Nephron (organoid): Measurements from ENCODE around the gene PLBD2.
A peak's percentile ranks its signal among the peaks of the same experiment; 100 is the strongest.

Experiments used
- H3K27ac Mint-ChIP-seq, 3 experiments: 2 replicates each; pipeline ENCODE4 v1.8.0; 2020; ENCODE audit warnings: mixed read lengths in 3 of 3, mild to moderate bottlenecking in 2 of 3, moderate library complexity in 1 of 3
- H3K27me3 Mint-ChIP-seq: 2 replicates; pipeline ENCODE4 v1.8.0; 2021; ENCODE audit warnings: low read depth, mild to moderate bottlenecking, moderate library complexity, mixed read lengths
- H3K36me3 Mint-ChIP-seq: 2 replicates; pipeline ENCODE4 v1.8.0; 2020; ENCODE audit warnings: low read depth, mixed read lengths
- H3K4me1 Mint-ChIP-seq: 2 replicates; pipeline ENCODE4 v1.8.0; 2020; ENCODE audit warnings: mixed read lengths
- H3K4me3 Mint-ChIP-seq, 3 experiments: 2 replicates each; pipeline ENCODE4 v1.8.0; 2020; ENCODE audit warnings: mild to moderate bottlenecking in 3 of 3, mixed read lengths in 3 of 3, moderate library complexity in 2 of 3
- H3K9me3 Mint-ChIP-seq: 2 replicates; pipeline ENCODE4 v1.8.0; 2020; ENCODE audit warnings: mixed read lengths
- TF ChIP-seq, protein P1 (sequence below), 3 experiments: fragments of 200-600 bp; sonication (generic); IDR thresholded peaks; one replicate each; pipeline ENCODE4 v1.5.0; 2021; ENCODE audit warnings: antibody characterized with exemption in 3 of 3; ENCODE audit not compliant: unreplicated experiment in 3 of 3

The PLBD2 gene

GRCh38 chr12:113358381-113359132 lies at the start of gene PLBD2:
Gene PLBD2, plus strand, starts transcription at chr12:113358587. Its CDS starts 14 bp downstream, at chr12:113358601.
- peaks cover 5% of the 10 kb centered on the region for H3K36me3 Mint-ChIP-seq
- H3K27me3 Mint-ChIP-seq = peaks cover 4% of the 10 kb centered on the region
- peak within 1 kb of the TSS; percentile 86 to 88 (median 87) for H3K4me3 Mint-ChIP-seq
- H3K9me3 Mint-ChIP-seq = no peaks in the 10 kb centered on the region
- TF ChIP-seq, protein P1, sequence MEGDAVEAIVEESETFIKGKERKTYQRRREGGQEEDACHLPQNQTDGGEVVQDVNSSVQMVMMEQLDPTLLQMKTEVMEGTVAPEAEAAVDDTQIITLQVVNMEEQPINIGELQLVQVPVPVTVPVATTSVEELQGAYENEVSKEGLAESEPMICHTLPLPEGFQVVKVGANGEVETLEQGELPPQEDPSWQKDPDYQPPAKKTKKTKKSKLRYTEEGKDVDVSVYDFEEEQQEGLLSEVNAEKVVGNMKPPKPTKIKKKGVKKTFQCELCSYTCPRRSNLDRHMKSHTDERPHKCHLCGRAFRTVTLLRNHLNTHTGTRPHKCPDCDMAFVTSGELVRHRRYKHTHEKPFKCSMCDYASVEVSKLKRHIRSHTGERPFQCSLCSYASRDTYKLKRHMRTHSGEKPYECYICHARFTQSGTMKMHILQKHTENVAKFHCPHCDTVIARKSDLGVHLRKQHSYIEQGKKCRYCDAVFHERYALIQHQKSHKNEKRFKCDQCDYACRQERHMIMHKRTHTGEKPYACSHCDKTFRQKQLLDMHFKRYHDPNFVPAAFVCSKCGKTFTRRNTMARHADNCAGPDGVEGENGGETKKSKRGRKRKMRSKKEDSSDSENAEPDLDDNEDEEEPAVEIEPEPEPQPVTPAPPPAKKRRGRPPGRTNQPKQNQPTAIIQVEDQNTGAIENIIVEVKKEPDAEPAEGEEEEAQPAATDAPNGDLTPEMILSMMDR (IDR thresholded peaks at IDR 0.05; ENCODE audit: unreplicated experiment in 3 of 3) = no peak
- H3K4me1 Mint-ChIP-seq = peaks cover 8% of the 10 kb centered on the region
- H3K27ac Mint-ChIP-seq = peak within 1 kb of the TSS; percentile 4 to 76 (median 66)

GRCh38 chr12:113310489-113310888 lies 47.9 kb upstream of the PLBD2 start:
- no peak overlapping the region for H3K4me3 Mint-ChIP-seq
- peaks cover 4% of the 10 kb centered on the region for H3K4me1 Mint-ChIP-seq
- H3K27me3 Mint-ChIP-seq = no peaks in the 10 kb centered on the region
- peaks cover 5% of the 10 kb centered on the region for H3K36me3 Mint-ChIP-seq
- H3K9me3 Mint-ChIP-seq = no peaks in the 10 kb centered on the region
- TF ChIP-seq, protein P1 (IDR thresholded peaks at IDR 0.05; ENCODE audit: unreplicated experiment in 3 of 3) = no peak
- no peak overlapping the region for H3K27ac Mint-ChIP-seq

DNA sequence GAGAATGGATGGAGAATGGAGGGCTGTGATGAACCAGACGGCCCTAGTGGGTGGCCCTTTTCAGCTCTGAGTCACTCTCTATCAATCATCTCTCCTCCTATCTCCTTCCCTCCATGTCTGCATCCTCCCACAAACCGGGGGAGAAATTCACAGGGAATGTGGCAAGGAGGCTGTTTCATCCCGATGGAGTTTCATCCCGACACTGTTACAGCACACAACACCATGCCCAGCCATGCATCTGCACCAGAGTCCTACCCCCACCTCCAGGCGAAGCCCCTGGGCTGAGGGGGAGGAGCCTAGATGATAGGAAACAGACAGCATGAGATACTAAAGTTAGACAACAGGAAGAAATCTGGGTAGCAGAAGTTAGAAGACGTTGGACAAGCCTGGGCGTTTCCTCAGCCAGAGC lies 44.3 kb upstream of the PLBD2 start:
- Mint-ChIP-seq H3K9me3 (peaks cover 2% of the 10 kb centered on the region), H3K27me3 (no peaks in the 10 kb centered on the region), H3K4me1 (peaks cover 4% of the 10 kb centered on the region), H3K36me3 (peaks cover 20% of the 10 kb centered on the region), H3K27ac (peak overlapping the region in 1 of 3 experiments; percentile 53), H3K4me3 (peak overlapping the region in 1 of 3 experiments; percentile 44)
- TF ChIP-seq, protein P1 (IDR thresholded peaks at IDR 0.05; ENCODE audit: unreplicated experiment in 3 of 3) = no peak

GRCh38 chr12:113315358-113315757 lies 43.0 kb upstream of the PLBD2 start:
- Mint-ChIP-seq H3K36me3 (peaks cover 25% of the 10 kb centered on the region), H3K9me3 (peaks cover 2% of the 10 kb centered on the region), H3K4me1 (peaks cover 4% of the 10 kb centered on the region), H3K27ac (no peak overlapping the region), H3K27me3 (no peaks in the 10 kb centered on the region), H3K4me3 (no peak overlapping the region)
- TF ChIP-seq, protein P1 (IDR thresholded peaks at IDR 0.05; ENCODE audit: unreplicated experiment in 3 of 3) = no peak

DNA sequence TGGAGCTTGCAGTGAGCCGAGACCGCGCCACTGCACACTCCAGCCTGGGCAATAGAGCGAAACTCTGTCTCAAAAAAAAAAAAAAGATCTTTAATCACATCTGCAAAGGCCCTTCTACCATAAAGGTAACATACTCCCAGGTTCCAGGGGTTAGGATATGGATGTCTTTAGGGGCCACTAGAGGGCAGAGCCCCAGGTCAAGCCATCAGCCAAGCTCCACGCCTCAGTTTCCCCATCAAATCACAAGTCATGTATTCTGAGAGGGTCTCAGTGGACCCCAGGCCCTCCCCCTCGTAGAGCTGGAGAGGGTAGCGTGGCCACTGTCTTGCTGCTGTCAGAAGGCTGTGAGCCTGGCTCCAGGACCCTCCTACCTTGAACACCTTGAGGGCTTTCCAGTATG lies 42.2 kb upstream of the PLBD2 start:
- Mint-ChIP-seq H3K36me3 (peaks cover 26% of the 10 kb centered on the region), H3K4me1 (peaks cover 4% of the 10 kb centered on the region), H3K27ac (no peak overlapping the region), H3K27me3 (no peaks in the 10 kb centered on the region), H3K9me3 (peaks cover 2% of the 10 kb centered on the region), H3K4me3 (no peak overlapping the region)
- TF ChIP-seq, protein P1 (IDR thresholded peaks at IDR 0.05; ENCODE audit: unreplicated experiment in 3 of 3) = no peak

- H3K27me3 Mint-ChIP-seq = no peaks in the 10 kb centered on the region
- H3K4me3 Mint-ChIP-seq = no peak overlapping the region
- H3K36me3 Mint-ChIP-seq = peaks cover 32% of the 10 kb centered on the region
- peaks cover 5% of the 10 kb centered on the region for H3K9me3 Mint-ChIP-seq
- TF ChIP-seq, protein P1 (IDR thresholded peaks at IDR 0.05; ENCODE audit: unreplicated experiment in 3 of 3) = no peak
- H3K4me1 Mint-ChIP-seq = peaks cover 4% of the 10 kb centered on the region
- no peak overlapping the region for H3K27ac Mint-ChIP-seq
Measured at GRCh38 chr12:113317122-113317521, 41.3 kb upstream of the PLBD2 start.
